ENCODE results near the gene CCDC73.
"Not testable (repeated sequence)": the region's sequence is repeated elsewhere in the genome, so short reads cannot be mapped to it uniquely, and the experiment has no call there.

CCDC73 gene

DNA sequence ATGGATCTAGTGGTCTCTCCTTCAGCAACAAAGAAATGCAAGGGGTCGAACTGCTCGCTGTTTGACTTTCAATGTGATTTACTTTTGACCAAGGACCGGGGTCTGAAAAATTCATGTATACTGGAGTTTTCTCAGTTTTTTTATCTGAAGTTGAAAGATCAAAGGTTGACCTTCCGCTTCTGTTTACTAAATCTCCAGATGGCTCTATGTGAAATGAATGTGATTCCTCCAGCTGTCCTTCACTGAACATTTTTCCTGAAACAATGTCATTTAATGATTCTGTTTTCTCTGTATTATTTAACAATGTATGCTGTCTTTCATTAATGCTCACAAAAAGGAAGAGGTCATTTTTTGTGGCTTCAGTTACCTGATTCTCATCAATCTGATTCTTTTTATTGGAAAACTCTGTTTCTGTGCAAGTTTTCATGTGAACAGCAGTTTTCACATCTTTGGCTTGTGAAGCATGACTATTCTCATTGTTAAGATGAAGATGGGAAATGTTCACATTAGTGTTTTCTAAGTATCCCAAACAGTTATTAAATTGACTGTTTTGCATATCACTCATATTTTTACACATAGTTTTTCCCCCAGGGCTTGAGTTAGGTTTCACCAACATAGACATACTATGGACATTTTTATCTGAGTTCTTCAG lies 180.8 kb downstream of the CCDC73 start:
- Histone ChIP-seq H3K27ac (no peak overlapping the region), H3K4me3 (ENCODE audit: low read depth, low read length) (no peak overlapping the region), H3K27me3 (replicated peaks) (no peaks in the 10 kb centered on the region), H3K36me3 (replicated peaks) (no peaks in the 10 kb centered on the region)
- in situ Hi-C loops (cut with HindIII; ENCODE audit: low pct_ligation_motif_present, low sequenced_read_pairs), result no loop called here
- DNase-seq, result no peak
- TF ChIP-seq, protein P1, sequence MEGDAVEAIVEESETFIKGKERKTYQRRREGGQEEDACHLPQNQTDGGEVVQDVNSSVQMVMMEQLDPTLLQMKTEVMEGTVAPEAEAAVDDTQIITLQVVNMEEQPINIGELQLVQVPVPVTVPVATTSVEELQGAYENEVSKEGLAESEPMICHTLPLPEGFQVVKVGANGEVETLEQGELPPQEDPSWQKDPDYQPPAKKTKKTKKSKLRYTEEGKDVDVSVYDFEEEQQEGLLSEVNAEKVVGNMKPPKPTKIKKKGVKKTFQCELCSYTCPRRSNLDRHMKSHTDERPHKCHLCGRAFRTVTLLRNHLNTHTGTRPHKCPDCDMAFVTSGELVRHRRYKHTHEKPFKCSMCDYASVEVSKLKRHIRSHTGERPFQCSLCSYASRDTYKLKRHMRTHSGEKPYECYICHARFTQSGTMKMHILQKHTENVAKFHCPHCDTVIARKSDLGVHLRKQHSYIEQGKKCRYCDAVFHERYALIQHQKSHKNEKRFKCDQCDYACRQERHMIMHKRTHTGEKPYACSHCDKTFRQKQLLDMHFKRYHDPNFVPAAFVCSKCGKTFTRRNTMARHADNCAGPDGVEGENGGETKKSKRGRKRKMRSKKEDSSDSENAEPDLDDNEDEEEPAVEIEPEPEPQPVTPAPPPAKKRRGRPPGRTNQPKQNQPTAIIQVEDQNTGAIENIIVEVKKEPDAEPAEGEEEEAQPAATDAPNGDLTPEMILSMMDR (IDR thresholded peaks at IDR 0.05; ENCODE audit: low read depth, low read length, missing control alignments), result no peak

DNA sequence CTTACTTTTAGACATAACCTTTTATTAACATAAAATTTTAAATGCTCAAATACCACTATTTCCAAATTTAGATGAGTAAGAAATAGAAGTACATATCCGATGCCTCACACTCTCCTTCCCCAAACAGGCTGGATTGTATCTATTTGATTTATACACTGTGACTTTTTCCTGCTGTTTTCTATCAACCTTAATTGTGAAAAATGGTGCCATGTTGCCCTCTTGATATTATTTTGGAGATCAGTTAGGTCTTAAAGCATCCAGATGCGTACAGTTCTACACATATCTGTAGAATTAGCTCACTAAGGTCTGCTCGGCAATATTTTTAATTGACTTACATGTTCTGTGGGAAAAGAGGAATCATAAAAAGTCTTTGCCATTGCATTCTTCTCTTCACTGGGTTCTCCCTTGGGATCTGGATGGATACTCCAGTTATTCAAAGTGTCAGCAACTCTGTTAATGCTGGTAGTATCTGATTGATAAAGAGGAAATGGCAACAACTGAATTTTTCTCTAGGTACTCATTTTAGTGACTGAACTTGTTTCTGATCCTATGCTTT lies 183.6 kb downstream of the CCDC73 start:
- Histone ChIP-seq H3K27ac (no peak overlapping the region), H3K27me3 (replicated peaks) (no peaks in the 10 kb centered on the region), H3K4me3 (ENCODE audit: low read depth, low read length) (no peak overlapping the region), H3K36me3 (replicated peaks) (peaks cover 2% of the 10 kb centered on the region)
- TF ChIP-seq, protein P1 (IDR thresholded peaks at IDR 0.05; ENCODE audit: low read depth, low read length, missing control alignments), result no peak
- in situ Hi-C loops (cut with HindIII; ENCODE audit: low pct_ligation_motif_present, low sequenced_read_pairs), result no loop called here
- no peak for DNase-seq

DNA sequence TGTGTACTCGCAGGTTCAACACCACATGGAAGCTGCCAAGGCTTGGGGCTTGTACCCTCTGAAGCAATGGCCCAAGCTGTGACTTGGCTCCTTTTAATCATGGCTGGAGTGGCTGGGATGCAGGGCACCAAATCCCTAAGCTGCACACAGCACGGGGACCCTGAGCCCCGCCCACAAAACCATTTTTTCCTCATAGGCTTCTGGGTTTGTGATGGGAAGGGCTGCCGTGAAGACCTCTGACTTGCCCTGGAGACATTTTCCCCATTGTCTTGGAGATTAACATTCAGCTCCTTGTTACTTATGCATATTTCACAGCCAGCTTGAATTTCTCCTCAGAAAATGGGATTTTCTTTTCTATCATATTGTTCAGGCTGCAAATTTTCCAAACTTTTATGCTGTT lies 185.6 kb downstream of the CCDC73 start:
- peaks cover 13% of the 10 kb centered on the region for H3K36me3 ChIP-seq (replicated peaks)
- H3K4me3 ChIP-seq (ENCODE audit: low read depth, low read length); H3K27ac ChIP-seq; DNase-seq; in situ Hi-C loops (cut with HindIII; ENCODE audit: low pct_ligation_motif_present, low sequenced_read_pairs); H3K27me3 ChIP-seq (replicated peaks): not testable (repeated sequence)

DNA sequence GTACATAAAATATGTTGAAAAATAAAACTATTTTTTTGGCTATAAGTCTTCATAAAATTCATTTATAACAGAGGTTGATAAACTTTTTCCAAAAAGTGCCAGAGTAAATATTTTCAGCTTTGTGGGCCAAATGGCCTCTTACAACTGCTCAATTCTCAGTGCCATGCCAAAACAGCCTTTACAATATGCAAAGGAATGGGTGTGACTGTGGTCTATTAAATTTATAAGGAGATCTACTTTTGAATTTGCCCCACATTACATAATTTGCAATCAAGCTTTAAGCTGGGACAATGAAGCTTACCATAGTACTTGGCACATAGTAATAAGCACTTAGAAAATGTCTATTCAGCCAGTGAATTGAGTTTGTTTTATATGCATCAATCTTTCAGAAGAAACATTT lies 188.2 kb downstream of the CCDC73 start:
- H3K36me3 ChIP-seq (replicated peaks), result peaks cover 16% of the 10 kb centered on the region
- no peaks in the 10 kb centered on the region for H3K27me3 ChIP-seq (replicated peaks)
- TF ChIP-seq, protein P1 (IDR thresholded peaks at IDR 0.05; ENCODE audit: low read depth, low read length, missing control alignments), result no peak
- in situ Hi-C loops (cut with HindIII; ENCODE audit: low pct_ligation_motif_present, low sequenced_read_pairs), result no loop called here
- no peak overlapping the region for H3K27ac ChIP-seq
- no peak for DNase-seq
- no peak overlapping the region for H3K4me3 ChIP-seq (ENCODE audit: low read depth, low read length)

DNA sequence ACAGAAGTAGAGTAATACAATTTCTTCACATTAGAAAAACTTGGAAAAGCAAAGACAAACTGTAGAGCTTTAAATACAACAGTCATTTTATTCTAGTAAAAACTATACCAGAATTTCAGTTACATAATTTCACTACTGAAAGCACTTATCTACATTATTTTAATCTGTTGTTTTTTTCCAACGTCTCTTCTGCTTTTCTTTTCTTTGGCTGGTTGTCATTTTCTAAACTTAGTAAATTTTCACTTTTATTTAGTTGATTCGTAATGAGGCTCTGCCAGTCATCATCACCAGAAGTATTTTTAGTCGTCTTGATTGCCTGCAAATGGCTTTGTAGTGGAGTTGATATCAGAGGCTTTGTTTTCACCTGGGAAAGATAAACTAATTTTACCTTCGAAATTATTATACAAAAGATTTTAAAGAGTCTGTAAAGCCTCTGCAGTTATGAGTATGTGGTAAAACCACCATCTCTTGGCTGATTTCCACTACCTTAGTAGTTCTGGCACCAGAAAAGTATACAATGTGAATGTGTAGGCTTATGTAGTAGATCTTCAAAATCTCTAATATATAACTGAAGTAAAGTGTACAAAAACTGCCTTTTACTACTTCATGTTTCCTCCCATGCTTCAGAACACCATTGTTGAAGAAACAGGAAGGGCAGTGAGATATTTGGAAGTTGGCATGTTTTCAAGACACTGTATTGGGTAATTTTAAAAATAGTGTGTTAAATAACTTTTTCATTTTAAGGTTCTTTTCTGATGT lies 191.6 kb downstream of the CCDC73 start:
- in situ Hi-C loops (cut with HindIII; ENCODE audit: low pct_ligation_motif_present, low sequenced_read_pairs), result no loop called here
- Histone ChIP-seq H3K36me3 (replicated peaks) (peaks cover 25% of the 10 kb centered on the region), H3K27me3 (replicated peaks) (no peaks in the 10 kb centered on the region), H3K4me3 (ENCODE audit: low read depth, low read length) (no peak overlapping the region), H3K27ac (no peak overlapping the region)
- TF ChIP-seq, protein P1 (IDR thresholded peaks at IDR 0.05; ENCODE audit: low read depth, low read length, missing control alignments), result no peak
- no peak for DNase-seq

DNA sequence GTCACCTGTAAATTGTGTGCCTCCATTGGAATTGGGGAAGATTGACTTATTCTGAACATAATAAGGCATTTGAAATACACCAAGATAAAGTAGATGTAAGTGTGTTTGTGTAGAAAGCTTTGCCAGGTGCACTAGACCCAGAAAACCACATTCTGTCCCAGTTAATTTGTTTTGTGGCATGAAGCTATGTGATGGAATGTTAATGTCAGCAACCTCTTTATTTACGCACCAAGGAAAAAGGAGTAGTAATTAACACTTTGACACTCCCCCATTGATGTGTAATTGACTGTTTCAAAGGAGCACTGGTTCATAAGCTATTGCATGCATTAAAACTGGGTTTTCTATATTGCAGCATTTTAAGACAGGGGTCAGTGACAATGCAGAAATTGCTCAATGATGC lies 196.5 kb downstream of the CCDC73 start:
- no peaks in the 10 kb centered on the region for H3K27me3 ChIP-seq (replicated peaks)
- H3K27ac ChIP-seq, result no peak overlapping the region
- no peak for DNase-seq
- H3K4me3 ChIP-seq (ENCODE audit: low read depth, low read length), result no peak overlapping the region
- in situ Hi-C loops (cut with HindIII; ENCODE audit: low pct_ligation_motif_present, low sequenced_read_pairs), result no loop called here
- peaks cover 33% of the 10 kb centered on the region for H3K36me3 ChIP-seq (replicated peaks)
- TF ChIP-seq, protein P1 (IDR thresholded peaks at IDR 0.05; ENCODE audit: low read depth, low read length, missing control alignments), result no peak

DNA sequence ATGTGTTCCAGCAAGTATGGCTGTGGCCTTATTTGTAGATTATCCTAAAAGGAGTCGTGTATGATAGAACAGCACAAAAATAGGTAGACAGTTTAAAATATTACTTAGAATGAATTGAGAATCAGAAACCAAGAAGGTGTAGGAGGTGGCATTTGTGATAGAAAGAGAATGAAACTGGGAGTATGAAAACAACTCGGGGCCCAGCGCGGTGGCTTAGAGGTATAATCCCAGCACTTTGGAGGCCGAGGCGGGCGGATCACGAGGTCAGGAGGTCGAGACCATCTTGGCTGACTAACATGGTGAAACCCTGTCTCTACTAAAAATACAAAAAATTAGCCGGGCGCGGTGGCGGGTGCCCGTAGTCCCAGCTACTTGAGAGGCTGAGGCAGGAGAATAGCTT lies 198.3 kb downstream of the CCDC73 start:
- H3K4me3 ChIP-seq (ENCODE audit: low read depth, low read length); DNase-seq; H3K27me3 ChIP-seq (replicated peaks); H3K27ac ChIP-seq; in situ Hi-C loops (cut with HindIII; ENCODE audit: low pct_ligation_motif_present, low sequenced_read_pairs): not testable (repeated sequence)
- H3K36me3 ChIP-seq (replicated peaks), result peaks cover 49% of the 10 kb centered on the region
